Lower lobe of right lung (tissue), 2 donors: ENCODE data around the gene PPP1R13B. TPM values are rescaled to one million over a fixed set of nuclear protein-coding genes. Genes with fewer than 3 reads are reported as not detected.
A peak's percentile ranks its signal among the peaks of the same experiment; 100 is the strongest.

Source experiments
- ATAC-seq, 2 donors: fragments of 200-7000 bp; cut with Tn5 transposase; one replicate each; pipeline ENCODE4 v1.9.1; 2020 to 2022; ENCODE audit warnings: mild to moderate bottlenecking in 2 of 2, moderate library complexity in 2 of 2
- DNase-seq: peaks from one replicate; pipeline ENCODE4 v3.0.0-alpha.2; 2020
- H3K27ac ChIP-seq: fragments of 200-600 bp; one replicate; pipeline ENCODE4 v1.8.0; 2022
- H3K27me3 ChIP-seq: fragments of 200-600 bp; one replicate; pipeline ENCODE4 v1.8.0; 2022; ENCODE audit warnings: low read depth
- H3K36me3 ChIP-seq: fragments of 200-600 bp; one replicate; pipeline ENCODE4 v1.8.0; 2022; ENCODE audit warnings: mild to moderate bottlenecking
- H3K4me1 ChIP-seq: fragments of 200-600 bp; one replicate; pipeline ENCODE4 v1.8.0; 2022
- H3K4me3 ChIP-seq: fragments of 200-600 bp; one replicate; pipeline ENCODE4 v1.8.0; 2022; ENCODE audit warnings: mild to moderate bottlenecking
- H3K9me3 ChIP-seq: fragments of 200-600 bp; one replicate; pipeline ENCODE4 v1.8.0; 2022
- CTCF ChIP-seq: fragments of 200-600 bp; IDR thresholded peaks from one replicate; pipeline ENCODE4 v1.8.0; 2022; ENCODE audit warnings: antibody characterized with exemption, mild to moderate bottlenecking
- intact Hi-C: fragments of 100-400 bp; cut with DNase I; formaldehyde crosslinking; loops from one replicate; pipeline ENCODE4 v1.11.0; 2022
- long read RNA-seq: library from polyadenylated mRNA; unstranded; transcript quantifications from one replicate; pipeline ENCODE4 v2.0.0, GENCODE V29; 2021
- total RNA-seq: library from RNA; stranded (reverse); fragmentation: NEBNext Ultra II Directional; extraction: Animal tissue kit (Norgen Biotek cat#: 25700); gene quantifications from one replicate; pipeline ENCODE4 v1.2.1, GENCODE V29; 2021
- donor health status: DM: no; HTN: yes; CAD: no; lungs with severe emphysema.

PPP1R13B gene
- total RNA-seq: 60.6 TPM
- long read RNA-seq, full-length matches to known transcripts: 10 of 32 reads
- long read RNA-seq, partial matches to known transcripts: 9 of 32 reads
- long read RNA-seq, other reads (novel, unspliced or antisense): 13 of 32 reads

DNA sequence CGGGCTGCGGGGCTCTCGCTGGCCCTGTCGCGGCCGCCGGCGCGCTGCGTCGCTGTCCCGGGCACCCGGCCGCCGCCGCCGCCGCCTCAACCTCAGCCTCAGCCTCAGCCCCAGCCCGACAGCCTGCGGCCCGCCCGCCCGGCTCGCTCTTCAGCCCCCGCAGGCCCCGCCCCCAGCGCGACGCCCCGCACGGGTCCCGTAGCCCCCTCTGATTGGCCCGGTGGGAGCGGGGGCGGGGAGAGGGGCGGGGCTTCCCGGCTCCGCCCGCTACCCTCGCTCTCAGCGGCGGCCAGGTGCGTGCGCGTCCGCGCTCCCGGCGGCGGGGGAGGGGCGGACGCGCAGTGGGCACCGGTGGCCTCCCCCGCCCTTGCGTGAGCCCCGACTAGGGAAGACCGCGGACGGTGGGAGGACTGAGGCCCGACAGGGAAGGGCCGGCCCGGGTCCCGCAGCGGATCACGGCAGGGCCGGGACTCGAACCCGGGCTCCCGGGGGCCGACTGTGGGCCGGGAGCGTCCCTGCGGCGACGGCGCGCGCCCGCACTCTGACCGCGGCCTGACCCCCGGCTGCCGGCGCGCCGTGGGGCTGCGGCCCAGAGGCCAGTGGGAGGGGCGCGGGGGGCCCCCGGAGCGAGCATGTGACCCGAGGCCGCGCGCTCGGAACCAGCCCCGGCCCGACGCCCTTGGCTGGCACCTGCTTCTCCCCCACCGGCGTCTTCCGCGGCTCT, at the start of gene PPP1R13B:
PPP1R13B (minus strand) TSS at position 125 of the 724 bp plus-strand sequence. CDS start 268 bp downstream, outside the sequence.
- H3K4me3 ChIP-seq: peak within 1 kb of the TSS; percentile 77
- H3K9me3 ChIP-seq: no peaks in the 10 kb centered on the region
- H3K27ac ChIP-seq: peak within 1 kb of the TSS; percentile 81
- intact Hi-C loops: no loop called here
- H3K27me3 ChIP-seq: no peaks in the 10 kb centered on the region
- peaks cover 9% of the 10 kb centered on the region for H3K36me3 ChIP-seq
- peak; percentile 94 for DNase-seq
- no peak for TF ChIP-seq CTCF
- ATAC-seq: peak; percentile 97 to 99
- H3K4me1 ChIP-seq: peaks cover 17% of the 10 kb centered on the region

GRCh38 chr14:103896578-103896977, 49.2 kb upstream of the PPP1R13B start:
- no peak overlapping the region for H3K4me3 ChIP-seq
- intact Hi-C loops: no loop called here
- no peaks in the 10 kb centered on the region for H3K36me3 ChIP-seq
- no peak overlapping the region for H3K27ac ChIP-seq
- no peak for TF ChIP-seq CTCF
- H3K9me3 ChIP-seq: no peaks in the 10 kb centered on the region
- no peaks in the 10 kb centered on the region for H3K4me1 ChIP-seq
- ATAC-seq (no peak), DNase-seq (no peak)
- H3K27me3 ChIP-seq: no peaks in the 10 kb centered on the region

- no peak overlapping the region for H3K27ac ChIP-seq
- no peak overlapping the region for H3K4me3 ChIP-seq
- intact Hi-C loops: no loop called here
- peaks cover 17% of the 10 kb centered on the region for H3K4me1 ChIP-seq
- peak; percentile 6 to 26 for ATAC-seq
- TF ChIP-seq CTCF: no peak
- no peak for DNase-seq
- H3K36me3 ChIP-seq: no peaks in the 10 kb centered on the region
- H3K27me3 ChIP-seq: no peaks in the 10 kb centered on the region
- H3K9me3 ChIP-seq: no peaks in the 10 kb centered on the region
Measured at GRCh38 chr14:103894723-103895059, 47.3 kb upstream of the PPP1R13B start.

DNA sequence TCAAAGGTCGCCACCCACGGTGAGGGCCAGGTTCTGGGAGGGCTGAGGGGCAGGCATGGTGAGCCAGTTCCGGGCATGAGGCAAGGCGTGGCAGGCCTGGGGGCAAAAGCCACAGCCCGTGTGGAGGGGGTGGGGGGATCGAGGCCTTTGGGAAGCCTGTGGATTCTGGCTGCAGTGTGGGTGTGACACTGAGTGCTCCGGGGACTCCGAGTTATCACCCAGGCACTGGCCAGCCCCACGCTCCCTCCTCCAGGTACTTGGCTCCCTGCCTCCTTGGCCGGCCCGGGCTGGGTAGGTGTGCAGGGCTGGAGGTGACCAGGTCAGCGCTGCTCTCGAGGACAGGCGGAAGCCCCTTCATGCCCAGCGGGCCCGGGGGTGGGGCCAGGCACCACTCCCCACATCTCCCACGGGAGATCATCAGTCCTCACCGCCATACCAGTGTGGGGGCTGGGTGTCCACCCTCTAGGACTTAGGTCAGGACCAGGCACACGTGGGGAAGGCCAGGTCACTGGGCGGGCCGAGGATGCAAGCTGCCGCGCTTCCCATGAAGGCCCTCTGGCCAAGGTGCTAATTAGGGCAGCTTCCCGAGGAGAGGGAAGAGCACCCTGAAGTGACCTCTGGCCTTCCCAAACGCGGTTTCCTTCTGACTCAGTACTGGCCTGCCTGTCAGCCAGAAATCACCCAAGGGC, 46.8 kb upstream of the PPP1R13B start:
- Histone ChIP-seq H3K27ac (no peak overlapping the region), H3K4me3 (no peak overlapping the region), H3K36me3 (no peaks in the 10 kb centered on the region), H3K9me3 (no peaks in the 10 kb centered on the region), H3K27me3 (no peaks in the 10 kb centered on the region), H3K4me1 (peaks cover 21% of the 10 kb centered on the region)
- no peak for TF ChIP-seq CTCF
- ATAC-seq (peak in 1 of 2 donors; percentile 3), DNase-seq (no peak)
- intact Hi-C loops: no loop called here

DNA sequence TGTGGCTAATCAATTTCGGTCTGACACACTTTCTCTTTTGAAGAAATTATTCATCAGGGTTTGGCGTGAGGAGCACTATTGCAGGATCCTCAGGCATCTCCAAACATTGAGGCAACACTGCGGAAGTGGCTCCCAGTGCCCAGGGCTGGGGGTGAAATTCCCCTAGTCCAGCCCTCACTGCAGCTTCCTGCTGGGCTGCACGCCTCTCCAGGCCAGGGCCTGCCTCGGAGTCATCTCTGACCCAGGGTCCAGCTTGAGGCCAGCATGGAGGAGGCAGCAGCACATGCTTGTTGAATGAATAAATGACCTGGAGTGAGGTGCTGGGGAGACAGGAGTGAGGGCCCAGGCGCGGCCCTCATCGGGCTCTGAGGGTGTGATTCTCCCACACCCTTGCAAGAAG, 44.9 kb upstream of the PPP1R13B start:
- TF ChIP-seq CTCF: no peak
- Histone ChIP-seq H3K27me3 (no peaks in the 10 kb centered on the region), H3K9me3 (no peaks in the 10 kb centered on the region), H3K4me3 (no peak overlapping the region), H3K4me1 (peaks cover 22% of the 10 kb centered on the region), H3K36me3 (no peaks in the 10 kb centered on the region), H3K27ac (no peak overlapping the region)
- intact Hi-C loops: no loop called here
- ATAC-seq (no peak), DNase-seq (no peak)
